ENCODE data around the gene VPS9D1. TPM values are rescaled to one million over a fixed set of nuclear protein-coding genes. Genes with fewer than 3 reads are reported as not detected.

The VPS9D1 gene
- total and polyA plus RNA-seq, 2 experiments from 2014 or later = 2.1 to 2.2 TPM

GRCh38 chr16:89742948-89743347 is 22.2 kb upstream of the VPS9D1 start (continued):
- no peak for TF ChIP-seq ZNF462 (CRISPR knock-in tag; IDR thresholded peaks at IDR 0.05)
- TF ChIP-seq NANOG (IDR thresholded peaks at IDR 0.05; ENCODE audit: borderline replicate concordance) = no peak
- TF ChIP-seq JUNB (IDR thresholded peaks at IDR 0.05; ENCODE audit: unreplicated experiment) = no peak
- no peak for TF ChIP-seq CREB1 (CRISPR knock-in tag; IDR thresholded peaks at IDR 0.05; ENCODE audit: low read depth)

DNA sequence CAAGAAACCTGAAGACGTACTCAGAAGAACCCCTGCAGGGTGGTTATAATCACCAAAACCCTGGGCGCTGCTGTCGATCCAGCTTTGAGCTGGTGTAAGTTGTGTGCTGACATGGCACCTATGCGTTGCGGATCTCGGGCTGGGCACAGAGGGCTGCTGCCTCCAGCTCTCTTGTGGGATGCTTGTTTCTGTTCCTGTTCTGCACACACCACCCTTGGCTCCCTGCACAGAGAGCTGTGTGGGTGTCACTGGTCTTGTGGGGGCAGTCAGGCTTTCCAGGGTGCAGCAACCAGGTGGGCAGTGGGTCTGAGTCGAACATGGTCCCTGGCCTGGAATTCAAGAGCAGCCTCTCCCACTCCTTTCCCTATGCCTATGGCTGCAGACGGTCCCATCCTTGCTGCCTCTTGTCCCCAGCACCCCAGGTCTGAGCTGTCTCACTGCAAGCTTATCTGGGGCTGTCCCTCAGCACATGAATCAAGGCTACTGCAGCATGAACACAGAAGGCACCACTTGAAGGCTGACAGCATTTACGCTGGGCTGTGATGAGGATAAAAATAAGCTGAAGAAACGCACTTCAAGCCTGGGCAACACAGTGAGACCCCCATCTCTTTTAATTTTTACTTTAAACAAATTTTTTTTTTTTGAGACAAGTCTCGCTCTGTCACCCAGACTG is 20.8 kb upstream of the VPS9D1 start:
- no peak for DNase-seq (ENCODE audit: low spot score)
- H3K27ac ChIP-seq (ENCODE audit: low read depth) = no peak overlapping the region
- TF ChIP-seq REST (IDR thresholded peaks at IDR 0.05; ENCODE audit: unreplicated experiment) (no peak), ZNF114 (CRISPR knock-in tag; IDR thresholded peaks at IDR 0.05) (no peak), EZH2phosphoT487 (IDR thresholded peaks at IDR 0.05; ENCODE audit: unreplicated experiment) (no peak), JUNB (IDR thresholded peaks at IDR 0.05; ENCODE audit: unreplicated experiment) (no peak), CREB1 (CRISPR knock-in tag; IDR thresholded peaks at IDR 0.05; ENCODE audit: low read depth) (no peak)

More for the DNA sequence above, 20.8 kb upstream of the VPS9D1 start:
- Mint-ChIP-seq H3K9me3 (no peaks in the 10 kb centered on the region), H3K27me3 (ENCODE audit: insufficient read depth, low read depth, poor library complexity) (peaks cover 4% of the 10 kb centered on the region), H3K36me3 (ENCODE audit: low read depth) (peaks cover 80% of the 10 kb centered on the region), H3K4me1 (no peaks in the 10 kb centered on the region), H3K4me3 (no peak overlapping the region), H3K27ac (no peak overlapping the region)
- no peak for ATAC-seq
- Histone ChIP-seq H3K4me1 (ENCODE audit: insufficient read depth) (no peaks in the 10 kb centered on the region), H3K27me3 (ENCODE audit: insufficient read depth) (no peaks in the 10 kb centered on the region), H3F3A (replicated peaks; ENCODE audit: low read depth) (peaks cover 6% of the 10 kb centered on the region; the same call in 1 of the 2 replicates), H3K9me2 (ENCODE audit: insufficient read depth) (no peaks in the 10 kb centered on the region), H3K79me2 (replicated peaks; ENCODE audit: insufficient read depth) (no peaks in the 10 kb centered on the region), H3K36me3 (ENCODE audit: insufficient read depth) (peaks cover 29% of the 10 kb centered on the region; the same call in 1 of the 2 replicates), H3K4me2 (no peak overlapping the region), H4K20me1 (replicated peaks; ENCODE audit: insufficient read depth) (peaks cover 4% of the 10 kb centered on the region; the same call in 1 of the 2 replicates), H2AFZ (no peak overlapping the region), H3K4me3 (no peak overlapping the region)

All from GM23338 (cell line).